ENCODE results near the gene TMEM128.
"Not testable (repeated sequence)": the region's sequence is repeated elsewhere in the genome, so short reads cannot be mapped to it uniquely, and the experiment has no call there.

The TMEM128 gene

DNA sequence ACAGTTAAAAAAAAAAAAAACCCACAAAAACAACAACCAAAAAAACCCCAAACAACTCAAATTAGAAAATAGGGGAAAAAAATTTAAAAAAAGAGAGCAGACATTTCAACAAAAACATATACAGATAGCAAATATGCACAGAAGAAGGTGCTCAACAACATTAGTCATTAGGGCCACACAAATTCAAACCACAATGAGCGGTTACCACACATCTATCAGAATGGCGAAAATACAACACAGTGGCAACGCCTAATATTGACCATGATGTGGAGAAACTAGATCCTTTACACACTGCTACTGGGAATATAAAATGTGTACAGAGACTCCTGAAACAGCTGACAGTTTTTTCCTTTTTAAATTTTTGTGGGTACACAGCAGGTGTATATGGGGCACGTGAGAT lies 22.5 kb upstream of the TMEM128 start:
- DNase-seq (no peak), ATAC-seq (replicated peaks) (peak; percentile 26)
- Mint-ChIP-seq H3K27me3 (no peaks in the 10 kb centered on the region), H3K4me1 (ENCODE audit: low read depth in 2 of 2) (peaks cover 45 to 52% of the 10 kb centered on the region in 2 donors), H3K36me3 (ENCODE audit: insufficient read depth) (peaks cover 48% of the 10 kb centered on the region), H3K9me3 (peaks cover 0 to 2% of the 10 kb centered on the region in 2 donors), H3K4me3 (peak overlapping the region; percentile 86 to 87), H3K27ac (peak overlapping the region; percentile 98 to 99)

DNA sequence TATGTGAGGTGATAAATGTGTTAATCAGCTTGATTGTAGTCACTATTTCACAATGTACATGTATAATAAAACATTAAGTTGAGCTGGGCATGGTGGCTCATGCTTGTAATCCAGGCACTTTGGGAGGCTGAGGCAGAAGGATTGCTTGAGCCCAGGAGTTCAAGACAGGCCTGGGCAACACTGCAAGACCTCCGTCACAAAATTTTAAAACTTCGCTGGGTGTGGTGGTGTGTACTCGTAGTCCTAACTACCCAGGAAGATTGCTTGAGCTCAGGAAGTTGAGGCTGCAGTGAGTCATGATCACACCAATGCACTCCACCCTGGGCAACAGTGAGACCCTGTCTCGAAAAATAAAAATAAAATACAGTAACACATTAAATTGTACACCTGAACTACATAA lies 21.8 kb upstream of the TMEM128 start:
- peak; percentile 78 for ATAC-seq (replicated peaks)

DNA sequence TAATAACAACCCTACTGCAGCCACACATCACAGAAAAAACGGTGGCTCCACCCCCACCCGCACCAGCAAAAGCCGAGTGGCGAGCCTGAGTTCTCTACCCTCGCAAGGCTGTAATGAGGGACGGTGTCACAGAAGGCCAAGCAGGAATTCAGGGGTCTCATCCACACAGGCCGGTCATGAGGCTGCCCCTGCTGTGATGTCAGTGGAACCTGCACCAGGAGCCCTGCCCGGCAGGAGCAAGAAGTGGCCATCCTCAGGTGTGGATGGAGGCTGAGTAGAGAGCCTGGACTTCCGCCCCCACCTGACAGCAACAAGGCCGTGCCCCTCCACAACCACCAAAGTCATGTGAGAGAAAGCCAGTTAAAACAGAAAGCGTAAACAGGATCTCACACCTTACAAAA lies 21.3 kb upstream of the TMEM128 start:
- Mint-ChIP-seq H3K36me3 (ENCODE audit: insufficient read depth) (peaks cover 41% of the 10 kb centered on the region), H3K4me3 (peak overlapping the region; percentile 86 to 87), H3K27ac (peak overlapping the region; percentile 98 to 99), H3K9me3 (peaks cover 0 to 2% of the 10 kb centered on the region in 2 donors), H3K27me3 (no peaks in the 10 kb centered on the region), H3K4me1 (ENCODE audit: low read depth in 2 of 2) (peaks cover 52 to 57% of the 10 kb centered on the region in 2 donors)
- ATAC-seq (replicated peaks) (peak; percentile 84), DNase-seq (peak; percentile 58 to 73 (median 64))

More for the DNA sequence above, 21.8 kb upstream of the TMEM128 start:
- Mint-ChIP-seq H3K4me3 (peak overlapping the region; percentile 86 to 87), H3K27ac (peak overlapping the region; percentile 98 to 99), H3K36me3 (ENCODE audit: insufficient read depth) (peaks cover 45% of the 10 kb centered on the region), H3K27me3 (no peaks in the 10 kb centered on the region), H3K9me3 (peaks cover 0 to 2% of the 10 kb centered on the region in 2 donors), H3K4me1 (ENCODE audit: low read depth in 2 of 2) (peaks cover 47 to 53% of the 10 kb centered on the region in 2 donors)
- DNase-seq, result peak; percentile 48 to 52 (median 50)

DNA sequence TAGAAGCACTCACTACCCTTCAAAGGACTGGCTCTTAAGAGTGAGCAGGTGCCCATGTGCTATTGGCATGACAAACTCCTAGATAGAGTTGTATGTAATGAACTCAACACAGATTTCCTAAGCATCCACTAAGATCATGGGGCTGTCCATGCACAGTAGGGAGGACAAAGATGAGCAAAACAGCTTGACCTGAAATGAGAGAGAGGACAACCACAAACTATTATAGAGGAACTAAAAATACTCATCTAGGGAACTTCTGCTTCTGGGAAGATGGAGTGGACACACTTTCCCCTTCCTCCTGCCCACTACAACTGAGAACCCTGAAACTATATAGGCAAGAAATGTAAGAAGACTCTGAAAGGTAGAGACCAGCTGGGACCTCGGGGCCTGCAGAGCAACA lies 20.8 kb upstream of the TMEM128 start:
- DNase-seq (no peak), ATAC-seq (replicated peaks) (no peak)
- Mint-ChIP-seq H3K27me3 (no peaks in the 10 kb centered on the region), H3K27ac (peak overlapping the region; percentile 98 to 99), H3K4me1 (ENCODE audit: low read depth in 2 of 2) (peaks cover 50 to 57% of the 10 kb centered on the region in 2 donors), H3K36me3 (ENCODE audit: insufficient read depth) (peaks cover 35% of the 10 kb centered on the region), H3K4me3 (peak overlapping the region; percentile 86 to 87), H3K9me3 (peaks cover 0 to 2% of the 10 kb centered on the region in 2 donors)

DNA sequence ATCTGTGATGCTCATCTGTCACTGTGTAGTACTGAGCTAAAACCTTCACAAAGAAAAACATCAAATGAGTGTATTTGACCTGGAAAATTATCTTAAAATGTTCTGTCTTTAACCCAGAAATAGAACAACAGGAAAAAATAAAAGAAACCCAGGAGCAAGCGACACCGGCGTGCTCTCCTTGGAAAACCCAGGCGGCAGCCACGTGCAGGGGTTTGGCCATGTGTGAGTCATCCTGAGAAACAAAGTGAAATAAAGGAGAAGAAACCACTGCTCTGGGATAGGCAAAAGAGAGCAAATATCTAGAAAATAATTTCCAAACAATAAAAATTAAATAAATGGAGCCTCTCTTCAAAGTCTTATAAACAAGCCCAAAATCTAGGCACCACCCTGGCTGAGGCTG lies 20.0 kb upstream of the TMEM128 start:
- no peaks in the 10 kb centered on the region for H3K27me3 Mint-ChIP-seq
- peaks cover 52 to 57% of the 10 kb centered on the region in 2 donors for H3K4me1 Mint-ChIP-seq (ENCODE audit: low read depth in 2 of 2)
- peak overlapping the region; percentile 75 to 86 for H3K4me3 Mint-ChIP-seq
- H3K9me3 Mint-ChIP-seq, result peaks cover 0 to 2% of the 10 kb centered on the region in 2 donors
- no peak for DNase-seq
- H3K27ac Mint-ChIP-seq, result peak overlapping the region; percentile 98 to 99
- H3K36me3 Mint-ChIP-seq (ENCODE audit: insufficient read depth), result peaks cover 33% of the 10 kb centered on the region
- ATAC-seq (replicated peaks), result no peak

DNA sequence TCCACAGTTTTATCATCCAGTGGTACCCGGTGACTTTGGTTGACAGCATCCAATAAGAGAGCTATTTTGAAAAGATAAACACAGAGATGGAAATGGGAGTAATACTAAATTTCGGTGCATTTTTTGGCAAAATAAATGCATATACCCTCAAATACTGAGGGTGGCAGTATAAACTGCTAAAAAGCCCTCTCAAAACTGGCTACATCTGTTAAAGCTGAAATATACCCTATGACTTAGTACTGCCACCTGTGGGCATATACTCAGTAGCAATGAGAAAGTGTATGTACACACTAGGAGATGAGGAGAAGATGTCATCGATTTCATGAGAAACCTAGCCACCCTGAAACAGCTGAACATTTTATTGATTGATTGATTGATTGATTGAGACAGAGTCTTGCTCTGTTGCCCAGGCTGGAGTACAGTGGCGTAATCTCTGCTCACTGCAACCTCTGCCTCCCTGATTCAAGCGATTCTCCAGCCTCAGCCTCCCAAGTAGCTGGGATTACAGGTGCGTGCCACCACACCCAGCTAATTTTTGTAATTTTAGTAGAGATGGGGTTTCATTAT lies 12.2 kb upstream of the TMEM128 start:
- Mint-ChIP-seq H3K27ac (peak overlapping the region in 1 of 2 donors; percentile 75), H3K27me3 (no peaks in the 10 kb centered on the region), H3K4me3 (no peak overlapping the region), H3K9me3 (no peaks in the 10 kb centered on the region), H3K4me1 (ENCODE audit: low read depth in 2 of 2) (peaks cover 15% of the 10 kb centered on the region in 2 donors), H3K36me3 (ENCODE audit: insufficient read depth) (peaks cover 6% of the 10 kb centered on the region)
- ATAC-seq (replicated peaks) (peak; percentile 100), DNase-seq (peak; percentile 32 to 36 (median 34))

DNA sequence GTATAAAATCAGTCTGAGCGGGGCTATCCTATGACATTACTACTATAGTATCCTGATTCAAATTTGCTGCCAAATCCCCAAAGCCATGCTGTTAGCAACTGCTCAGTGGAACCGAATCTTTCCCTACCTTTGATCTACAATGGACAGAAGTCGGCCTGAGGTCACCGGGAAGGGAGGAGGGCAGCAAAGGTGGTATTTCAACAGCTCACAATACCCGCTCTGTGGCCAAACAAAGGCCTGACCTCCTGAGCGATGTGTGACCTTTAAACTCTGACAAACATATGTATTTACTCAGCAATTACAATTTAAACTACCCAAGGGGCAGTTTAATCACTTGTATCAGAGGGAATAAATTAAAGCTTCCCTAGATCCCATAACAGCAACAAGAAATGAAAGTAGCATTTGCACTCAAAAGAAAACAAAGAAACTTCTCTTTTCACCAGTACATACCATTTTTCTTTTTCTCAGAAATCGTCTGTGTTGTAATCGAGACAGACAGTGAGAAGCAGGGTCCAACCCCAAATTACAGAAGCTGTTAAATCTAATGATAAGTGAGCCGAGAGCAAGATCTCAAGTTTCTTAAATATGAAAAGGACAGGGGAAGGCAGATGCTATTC lies 11.6 kb upstream of the TMEM128 start:
- H3K27ac Mint-ChIP-seq, result peak overlapping the region; percentile 20 to 75
- ATAC-seq (replicated peaks), result no peak
- H3K27me3 Mint-ChIP-seq, result no peaks in the 10 kb centered on the region
- peaks cover 6% of the 10 kb centered on the region for H3K36me3 Mint-ChIP-seq (ENCODE audit: insufficient read depth)
- peaks cover 10 to 12% of the 10 kb centered on the region in 2 donors for H3K4me1 Mint-ChIP-seq (ENCODE audit: low read depth in 2 of 2)
- no peak for DNase-seq
- no peak overlapping the region for H3K4me3 Mint-ChIP-seq
- no peaks in the 10 kb centered on the region for H3K9me3 Mint-ChIP-seq

DNA sequence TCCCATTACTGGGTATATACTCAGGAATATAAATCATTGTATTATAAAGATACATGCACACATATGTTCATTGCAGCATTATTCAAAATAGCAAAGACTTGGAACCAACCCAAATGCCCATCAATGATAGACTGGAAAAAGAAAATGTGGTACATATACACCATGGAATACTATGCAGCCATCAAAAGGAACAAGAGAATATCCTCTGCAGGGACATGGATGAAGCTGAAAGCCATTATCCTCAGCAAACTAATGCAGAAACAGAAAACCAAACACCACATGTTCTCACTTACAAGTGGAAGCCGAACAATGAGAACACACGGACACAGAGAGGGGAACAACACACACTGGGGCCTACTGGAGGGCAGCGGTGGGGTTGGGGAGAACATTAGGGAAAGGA lies 9.7 kb upstream of the TMEM128 start:
- H3K4me3 Mint-ChIP-seq; ATAC-seq (replicated peaks); H3K27ac Mint-ChIP-seq; H3K36me3 Mint-ChIP-seq (ENCODE audit: insufficient read depth); DNase-seq; H3K9me3 Mint-ChIP-seq; H3K27me3 Mint-ChIP-seq: not testable (repeated sequence)
- H3K4me1 Mint-ChIP-seq (ENCODE audit: low read depth in 2 of 2), result peaks cover 6 to 10% of the 10 kb centered on the region in 2 donors

DNA sequence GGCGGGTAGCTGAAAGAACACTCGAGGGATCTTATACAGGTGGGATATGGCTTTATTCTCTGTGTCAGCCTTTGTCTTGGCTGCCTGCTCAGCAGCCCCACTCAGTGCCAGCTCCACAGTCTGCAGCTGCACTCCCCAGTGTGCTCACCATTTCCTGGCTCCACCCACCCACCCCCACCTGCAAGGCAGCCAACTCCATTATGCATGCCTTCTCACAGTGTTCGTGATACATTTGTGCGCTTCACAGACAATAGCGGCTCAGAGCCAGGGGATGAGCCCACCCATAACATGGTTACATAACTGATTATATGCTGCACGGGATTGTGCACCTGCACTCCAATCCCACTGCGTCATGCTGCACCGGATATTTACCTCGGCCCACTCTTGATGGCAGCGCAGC lies 8.8 kb upstream of the TMEM128 start:
- no peak for ATAC-seq (replicated peaks)
- Mint-ChIP-seq H3K9me3 (no peaks in the 10 kb centered on the region), H3K27me3 (no peaks in the 10 kb centered on the region), H3K4me1 (ENCODE audit: low read depth in 2 of 2) (peaks cover 3 to 10% of the 10 kb centered on the region in 2 donors), H3K27ac (no peak overlapping the region), H3K36me3 (ENCODE audit: insufficient read depth) (no peaks in the 10 kb centered on the region), H3K4me3 (no peak overlapping the region)
- DNase-seq, result no peak

DNA sequence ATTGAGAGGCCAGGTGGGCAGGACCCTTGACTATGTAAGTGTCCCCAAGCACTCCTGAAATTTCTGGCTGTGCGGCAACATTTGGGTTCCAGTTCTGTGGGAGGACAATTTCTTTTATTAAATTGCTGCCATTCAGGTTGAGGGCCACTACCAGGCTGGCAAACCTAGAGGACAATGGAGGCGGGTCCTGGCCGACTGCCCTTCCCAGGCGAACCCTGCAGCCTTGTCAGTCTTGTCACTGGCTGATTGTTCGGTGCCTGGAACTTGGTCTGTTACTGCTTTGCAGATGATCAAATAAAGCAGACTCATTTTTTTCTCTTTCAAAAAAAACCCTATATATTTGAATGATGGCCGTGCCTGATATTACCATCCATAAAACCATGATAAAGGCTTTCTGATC lies 6.6 kb upstream of the TMEM128 start:
- Mint-ChIP-seq H3K4me1 (ENCODE audit: low read depth in 2 of 2) (no peaks in the 10 kb centered on the region), H3K4me3 (no peak overlapping the region)

DNA sequence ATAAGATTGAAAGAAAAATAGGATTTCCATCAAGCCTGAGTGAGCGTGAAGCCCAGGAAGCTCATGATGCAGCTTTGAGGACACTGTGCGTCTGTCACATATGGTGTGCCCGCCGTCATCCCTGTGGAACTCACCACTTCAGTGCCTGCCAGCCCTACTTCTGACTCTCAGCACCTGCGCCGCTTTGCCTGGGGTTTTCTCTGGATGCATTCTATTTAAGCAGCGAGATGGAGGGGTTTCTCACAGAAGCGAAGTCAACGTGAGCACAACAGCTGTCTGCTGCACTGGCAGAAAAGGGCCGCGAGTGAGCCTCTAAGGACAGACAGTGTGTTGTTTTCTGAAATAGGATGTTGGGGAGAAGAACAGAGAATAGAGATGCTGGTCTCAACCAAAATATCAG lies 6.2 kb upstream of the TMEM128 start:
- DNase-seq (no peak), ATAC-seq (replicated peaks) (no peak)
- no peak overlapping the region for H3K27ac Mint-ChIP-seq
- H3K36me3 Mint-ChIP-seq (ENCODE audit: insufficient read depth), result peaks cover 4% of the 10 kb centered on the region
- H3K27me3 Mint-ChIP-seq, result no peaks in the 10 kb centered on the region
- H3K4me1 Mint-ChIP-seq (ENCODE audit: low read depth in 2 of 2), result no peaks in the 10 kb centered on the region
- H3K4me3 Mint-ChIP-seq, result no peak overlapping the region
- H3K9me3 Mint-ChIP-seq, result no peaks in the 10 kb centered on the region

More for the DNA sequence above, 6.6 kb upstream of the TMEM128 start:
- DNase-seq, result no peak
- Mint-ChIP-seq H3K27ac (no peak overlapping the region), H3K27me3 (no peaks in the 10 kb centered on the region), H3K36me3 (ENCODE audit: insufficient read depth) (peaks cover 4% of the 10 kb centered on the region), H3K9me3 (no peaks in the 10 kb centered on the region)
- no peak for ATAC-seq (replicated peaks)

DNA sequence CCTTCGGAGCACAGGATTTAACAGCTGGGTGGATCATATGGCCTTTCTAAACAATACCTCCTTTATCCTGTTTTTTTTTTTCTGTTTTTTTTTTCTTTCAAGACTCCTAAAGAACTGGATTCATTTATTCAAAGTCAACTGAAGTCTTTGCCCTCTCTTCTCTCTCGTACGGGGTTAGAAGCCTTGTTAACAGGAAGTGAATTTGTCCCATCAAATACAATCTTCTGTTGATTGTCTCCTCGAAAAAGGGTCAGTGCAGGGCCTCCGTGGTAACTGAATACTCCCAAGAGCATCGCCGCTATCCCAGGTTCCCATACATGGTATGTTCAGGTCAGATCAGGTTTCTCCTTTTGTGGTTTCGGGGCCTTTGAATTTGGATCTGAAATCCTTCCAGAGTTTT lies 1.8 kb upstream of the TMEM128 start:
- Mint-ChIP-seq H3K27ac (peak overlapping the region; percentile 22 to 35), H3K9me3 (no peaks in the 10 kb centered on the region), H3K4me3 (peak overlapping the region; percentile 27 to 37), H3K36me3 (ENCODE audit: insufficient read depth) (peaks cover 25% of the 10 kb centered on the region), H3K27me3 (no peaks in the 10 kb centered on the region), H3K4me1 (ENCODE audit: low read depth in 2 of 2) (peaks cover 14 to 22% of the 10 kb centered on the region in 2 donors)
- DNase-seq (no peak), ATAC-seq (replicated peaks) (no peak)

DNA sequence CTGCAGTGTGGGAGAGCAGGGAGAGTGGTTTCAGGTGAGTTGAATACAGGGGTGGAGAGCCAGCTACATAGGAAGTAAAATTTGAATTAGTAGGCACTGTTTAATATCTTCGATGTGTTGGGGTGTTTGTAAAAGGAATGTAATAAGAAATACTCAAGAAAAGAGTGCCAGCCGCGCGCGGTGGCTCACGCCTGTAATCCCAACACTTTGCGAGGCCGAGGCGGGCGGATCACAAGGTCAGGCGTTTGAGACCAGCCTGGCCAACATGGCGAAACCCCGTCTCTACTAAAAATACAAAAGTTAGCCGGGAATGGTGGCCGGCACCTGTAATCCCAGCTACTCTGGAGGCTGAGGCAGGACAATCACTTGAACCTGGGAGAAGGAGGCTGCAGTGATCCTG lies 1.3 kb upstream of the TMEM128 start:
- not testable (repeated sequence) for H3K27me3 Mint-ChIP-seq; H3K9me3 Mint-ChIP-seq; ATAC-seq (replicated peaks); DNase-seq; H3K4me3 Mint-ChIP-seq
- Mint-ChIP-seq H3K4me1 (ENCODE audit: low read depth in 2 of 2) (peaks cover 14 to 23% of the 10 kb centered on the region in 2 donors), H3K36me3 (ENCODE audit: insufficient read depth) (peaks cover 30% of the 10 kb centered on the region), H3K27ac (peak overlapping the region in 1 of 2 donors; percentile 35)

DNA sequence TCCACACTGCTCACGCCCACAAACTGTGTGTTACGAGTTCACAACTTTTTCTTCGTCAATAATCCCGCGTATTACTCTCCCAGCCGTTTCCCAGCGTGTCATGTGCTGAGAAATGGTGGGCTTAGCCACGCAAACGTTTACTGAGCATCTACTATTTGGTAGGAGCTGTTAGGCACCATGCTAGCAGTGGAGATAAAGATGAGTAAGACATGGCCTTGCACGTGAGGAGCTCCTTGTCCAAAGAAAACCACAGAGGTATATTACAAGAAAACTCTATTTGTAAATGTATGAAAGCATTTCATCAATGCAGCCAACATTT lies 821 bp upstream of the TMEM128 start:
- ATAC-seq (replicated peaks), result no peak
- Mint-ChIP-seq H3K36me3 (ENCODE audit: insufficient read depth) (peaks cover 34% of the 10 kb centered on the region), H3K27ac (peak overlapping the region; percentile 98), H3K9me3 (no peaks in the 10 kb centered on the region), H3K4me3 (peak overlapping the region; percentile 96 to 97), H3K27me3 (no peaks in the 10 kb centered on the region), H3K4me1 (ENCODE audit: low read depth in 2 of 2) (peaks cover 17 to 24% of the 10 kb centered on the region in 2 donors)
- DNase-seq, result no peak

All from effector memory CD8-positive, alpha-beta T cell (primary cell).